ENCODE results near the gene GREB1.
A peak's percentile ranks its signal among the peaks of the same experiment; 100 is the strongest.

Gene GREB1

GRCh38 chr2:11563784-11564666, 30.2 kb downstream of the GREB1 start:
- FAIRE-seq, result no peak

- FAIRE-seq, result no peak
These were observed 31.1 kb downstream of the GREB1 start for GRCh38 chr2:11564816-11565567.

GRCh38 chr2:11566383-11566782, 32.5 kb downstream of the GREB1 start:
- FAIRE-seq, result no peak

- FAIRE-seq, result no peak
These were observed 33.8 kb downstream of the GREB1 start for GRCh38 chr2:11567631-11568031.

- FAIRE-seq, result no peak
These were observed 34.6 kb downstream of the GREB1 start for GRCh38 chr2:11568436-11568835.

- FAIRE-seq, result no peak
These were observed 35.8 kb downstream of the GREB1 start for GRCh38 chr2:11569636-11570035.

- peak; percentile 64 for FAIRE-seq
These were observed 37.3 kb downstream of the GREB1 start for GRCh38 chr2:11571170-11571569.

- no peak for FAIRE-seq
These were observed 39.2 kb downstream of the GREB1 start for GRCh38 chr2:11572996-11573395.

GRCh38 chr2:11573418-11574175, 39.8 kb downstream of the GREB1 start:
- FAIRE-seq, result no peak

GRCh38 chr2:11574176-11575046, 40.6 kb downstream of the GREB1 start:
- FAIRE-seq, result no peak

- FAIRE-seq, result no peak
These were observed 42.6 kb downstream of the GREB1 start for GRCh38 chr2:11576398-11576797.

- FAIRE-seq, result no peak
These were observed 43.4 kb downstream of the GREB1 start for GRCh38 chr2:11577101-11577883.

- FAIRE-seq, result no peak
These were observed 44.5 kb downstream of the GREB1 start for GRCh38 chr2:11578081-11578948.

- no peak for FAIRE-seq
These were observed 45.3 kb downstream of the GREB1 start for GRCh38 chr2:11578986-11579774.

- FAIRE-seq, result no peak
These were observed 46.2 kb downstream of the GREB1 start for GRCh38 chr2:11579867-11580659.

- FAIRE-seq, result no peak
These were observed 46.9 kb downstream of the GREB1 start for GRCh38 chr2:11580697-11581096.

- no peak for FAIRE-seq
These were observed 47.4 kb downstream of the GREB1 start for GRCh38 chr2:11581124-11581796.

Data from islet of Langerhans (tissue), 1 donor.